H1 (cell line): ENCODE data around the gene ILDR2. TPM values are rescaled to one million over a fixed set of nuclear protein-coding genes. Genes with fewer than 3 reads are reported as not detected.

ENCODE experiments used
- CTCF ChIA-PET: fragments of 300-600 bp; sonication (Branson Sonifier 250); formaldehyde crosslinking; loops from one replicate; lab custom pipeline; 2021; ENCODE audit not compliant: partially characterized antibody; lab: Charles Lee
- POLR2A ChIA-PET: fragments of 300-600 bp; sonication (Branson Sonifier 250); formaldehyde crosslinking; loops from one replicate; lab custom pipeline; 2021; ENCODE audit warnings: inconsistent platforms; ENCODE audit not compliant: partially characterized antibody; lab: Charles Lee
- DNase-seq, 2 experiments: peaks; one replicate each; pipeline versions ENCODE4 v3.0.0 to v3.0.0-alpha.2; 2010 to 2022; ENCODE audit warnings: low spot score in 2 of 2, low read depth in 1 of 2, mixed read lengths in 1 of 2
- FAIRE-seq: peaks from 2 replicates; lab custom pipeline; 2011; peaks lifted over from hg19 to GRCh38; lab: Jason Lieb, UNC
- H2AFZ ChIP-seq: 2 replicates; pipeline ENCODE4 v1.8.1; 2012; ENCODE audit warnings: low read length, inconsistent platforms
- H2AK5ac ChIP-seq: 2 replicates; pipeline ENCODE4 v1.6.1; 2013; ENCODE audit warnings: low read depth, low read length
- H2BK120ac ChIP-seq: replicated peaks from 2 replicates; pipeline ENCODE3; 2013; ENCODE audit warnings: low read depth, low read length, inconsistent platforms
- H2BK12ac ChIP-seq: 2 replicates; pipeline ENCODE4 v1.6.1; 2013; ENCODE audit warnings: low read depth, low read length
- H2BK15ac ChIP-seq: 2 replicates; pipeline ENCODE4 v1.6.1; 2013; ENCODE audit warnings: low read length
- H2BK20ac ChIP-seq: 2 replicates; pipeline ENCODE4 v1.6.1; 2013; ENCODE audit warnings: low read length
- H2BK5ac ChIP-seq: 2 replicates; pipeline ENCODE4 v1.6.1; 2013; ENCODE audit warnings: low read depth, low read length
- H3K14ac ChIP-seq: 2 replicates; pipeline ENCODE4 v1.6.1; 2013; ENCODE audit warnings: inconsistent platforms; ENCODE audit not compliant: insufficient read length
- H3K18ac ChIP-seq: 2 replicates; pipeline ENCODE4 v1.6.1; 2013; ENCODE audit warnings: low read length; ENCODE audit errors: extremely low read depth
- H3K23ac ChIP-seq: 2 replicates; pipeline ENCODE4 v1.6.1; 2013; ENCODE audit warnings: inconsistent platforms; ENCODE audit not compliant: insufficient read length
- H3K23me2 ChIP-seq: 2 replicates; pipeline ENCODE4 v1.6.1; 2013; ENCODE audit warnings: low read depth, low read length
- H3K27ac ChIP-seq: 2 replicates; pipeline ENCODE4 v1.6.1; 2011; ENCODE audit warnings: low read depth, low read length, inconsistent platforms
- H3K27me3 ChIP-seq, 4 experiments: replicated peaks in 1 of 4; 1 replicate in 1 of 4; 2 replicates in 3 of 4; pipeline versions ENCODE4 v1.6.1 to v1.8.1; 2011 to 2013; ENCODE audit warnings: low read length in 3 of 4, mild to moderate bottlenecking in 3 of 4, inconsistent platforms in 2 of 4, mixed read lengths in 2 of 4, moderate library complexity in 1 of 4; ENCODE audit not compliant: control insufficient read depth in 3 of 4, insufficient read depth in 3 of 4; ENCODE audit errors: extremely low read depth in 1 of 4
- H3K36me3 ChIP-seq, 4 experiments: 2 replicates each; pipeline versions ENCODE4 v1.6.1 to v1.8.1; 2011 to 2013; ENCODE audit warnings: mild to moderate bottlenecking in 4 of 4, low read length in 3 of 4, moderate library complexity in 2 of 4, control low read depth in 1 of 4, inconsistent platforms in 1 of 4; ENCODE audit not compliant: insufficient read depth in 4 of 4, control insufficient read depth in 2 of 4
- H3K4ac ChIP-seq: replicated peaks from 2 replicates; pipeline ENCODE3; 2013; ENCODE audit warnings: low read length, low read depth, mixed read lengths, inconsistent platforms; ENCODE audit not compliant: insufficient read length
- H3K4me1 ChIP-seq, 4 experiments: replicated peaks in 1 of 4; 1 replicate in 1 of 4; 2 replicates in 3 of 4; pipeline versions ENCODE4 v1.6.1 to v1.8.1; 2011 to 2013; ENCODE audit warnings: low read length in 3 of 4, inconsistent platforms in 2 of 4, mixed read lengths in 1 of 4; ENCODE audit not compliant: insufficient read depth in 4 of 4, control insufficient read depth in 3 of 4
- H3K4me2 ChIP-seq, 2 experiments: 2 replicates each; pipeline versions ENCODE4 v1.6.1 to v1.8.1; 2011 to 2013; ENCODE audit warnings: low read depth in 2 of 2, low read length in 2 of 2, control low read depth in 1 of 2, inconsistent platforms in 1 of 2, mild to moderate bottlenecking in 1 of 2; ENCODE audit not compliant: insufficient read depth in 1 of 2
- H3K4me3 ChIP-seq, 4 experiments: fragments of 200-600, 300-600 bp in 1 of 4; sonication (generic), shearing (Covaris generic), sonication (Bioruptor Twin) in 1 of 4; 2 replicates each; pipeline versions ENCODE4 v1.5.1 to v1.8.1; 2011 to 2016; ENCODE audit warnings: low read length in 4 of 4, low read depth in 3 of 4, control low read depth in 2 of 4, inconsistent platforms in 2 of 4, mild to moderate bottlenecking in 2 of 4, mixed read lengths in 1 of 4, moderate library complexity in 1 of 4; ENCODE audit not compliant: insufficient read depth in 2 of 4; ENCODE audit errors: extremely low read depth in 1 of 4
- H3K56ac ChIP-seq: replicated peaks from 2 replicates; pipeline ENCODE3; 2013; ENCODE audit warnings: low read depth, mild to moderate bottlenecking, mixed read lengths, low read length, inconsistent platforms; ENCODE audit not compliant: insufficient read length
- H3K79me1 ChIP-seq: 2 replicates; pipeline ENCODE4 v1.6.1; 2013; ENCODE audit warnings: low read depth, low read length, control low read depth
- H3K79me2 ChIP-seq, 2 experiments: 2 replicates each; pipeline versions ENCODE4 v1.6.1 to v1.8.1; 2012 to 2013; ENCODE audit warnings: low read length in 2 of 2, mild to moderate bottlenecking in 2 of 2, inconsistent platforms in 1 of 2; ENCODE audit not compliant: insufficient read depth in 2 of 2, control insufficient read depth in 1 of 2
- H3K9ac ChIP-seq, 4 experiments: replicated peaks in 1 of 4; 1 replicate in 1 of 4; 2 replicates in 3 of 4; pipeline versions ENCODE4 v1.6.1 to v1.8.1; 2011 to 2013; ENCODE audit warnings: low read depth in 3 of 4, low read length in 3 of 4, control low read depth in 2 of 4, mild to moderate bottlenecking in 2 of 4, moderate library complexity in 2 of 4, inconsistent platforms in 1 of 4; ENCODE audit errors: extremely low read depth in 1 of 4
- H3K9me3 ChIP-seq, 2 experiments: 2 replicates each; pipeline versions ENCODE4 v1.6.1 to v1.8.1; 2012 to 2013; ENCODE audit warnings: mild to moderate bottlenecking in 2 of 2, moderate library complexity in 2 of 2, control low read depth in 1 of 2, inconsistent platforms in 1 of 2, low read depth in 1 of 2, low read length in 1 of 2, mixed read lengths in 1 of 2; ENCODE audit not compliant: insufficient read depth in 2 of 2
- H4K20me1 ChIP-seq, 2 experiments: replicated peaks in 1 of 2; 2 replicates each; pipeline versions ENCODE3 to v1.8.1; 2011 to 2013; ENCODE audit warnings: inconsistent platforms in 2 of 2, low read length in 2 of 2, mild to moderate bottlenecking in 1 of 2; ENCODE audit not compliant: insufficient read depth in 2 of 2, control insufficient read depth in 1 of 2
- H4K5ac ChIP-seq: 2 replicates; pipeline ENCODE4 v1.6.1; 2013; ENCODE audit warnings: low read length, low read depth, mixed read lengths, inconsistent platforms; ENCODE audit not compliant: insufficient read length
- H4K8ac ChIP-seq: 2 replicates; pipeline ENCODE4 v1.8.0; 2013; ENCODE audit warnings: mild to moderate bottlenecking, moderate library complexity, low read length, inconsistent platforms; ENCODE audit not compliant: insufficient read depth; ENCODE audit errors: extremely low read depth
- H4K91ac ChIP-seq: replicated peaks from 2 replicates; pipeline ENCODE3; 2013; ENCODE audit warnings: low read length, mixed read lengths, inconsistent platforms; ENCODE audit not compliant: insufficient read length
- CTCF ChIP-seq, 3 experiments: IDR thresholded peaks; 1 replicate in 2 of 3; 2 replicates in 1 of 3; pipeline versions ENCODE4 v1.5.1 to v1.6.1; 2011; ENCODE audit warnings: low read length in 3 of 3, mild to moderate bottlenecking in 3 of 3, inconsistent platforms in 2 of 3, low read depth in 1 of 3, moderate library complexity in 1 of 3; ENCODE audit not compliant: insufficient read depth in 1 of 3; ENCODE audit errors: control extremely low read depth in 1 of 3
- FOSL1 ChIP-seq: IDR thresholded peaks from 2 replicates; pipeline ENCODE4 v1.6.1; 2011; ENCODE audit warnings: mild to moderate bottlenecking, low read depth, low read length, moderate library complexity; ENCODE audit not compliant: insufficient read depth
- HDAC6 ChIP-seq: IDR thresholded peaks from one replicate; pipeline ENCODE4 v1.7.1; 2012; ENCODE audit warnings: low read depth, mild to moderate bottlenecking, inconsistent platforms, low read length, moderate library complexity
- SAP30 ChIP-seq: fragments of 300-600 bp; sonication (generic); IDR thresholded peaks from 2 replicates; pipeline ENCODE4 v1.7.1; 2012; ENCODE audit warnings: low read length, moderate library complexity, mild to moderate bottlenecking, inconsistent platforms; ENCODE audit not compliant: insufficient read depth, insufficient replicate concordance
- TAF1 ChIP-seq: IDR thresholded peaks from 2 replicates; pipeline ENCODE4 v1.6.1; 2011; ENCODE audit warnings: mild to moderate bottlenecking, low read depth, low read length
- TCF12 ChIP-seq: IDR thresholded peaks from 2 replicates; pipeline ENCODE4 v1.6.1; 2011; ENCODE audit warnings: low read depth, mild to moderate bottlenecking, low read length
- WGBS, 2 experiments: shearing (Covaris generic) in 1 of 2; methylation state at CpG; one replicate each; pipeline versions ENCODE4 v1.1.6 to v1.1.7; 2013 to 2015; ENCODE audit warnings: low lambda C conversion rate in 2 of 2, mixed read lengths in 2 of 2, inconsistent platforms in 1 of 2, low coverage in 1 of 2, missing lambda C conversion rate in 1 of 2; ENCODE audit not compliant: insufficient replicate concordance in 2 of 2, insufficient coverage in 1 of 2, insufficient read length in 1 of 2; ENCODE audit errors: extremely low coverage in 1 of 2, missing lambda C conversion rate in 1 of 2; 5-methylcytosine and 5-hydroxymethylcytosine counted together
- polyA plus RNA-seq, 7 experiments: library from polyadenylated mRNA; depleted of rRNA in 3 of 7; stranded (reverse) in 5 of 7; unstranded in 2 of 7; fragments of >200 nt in 5 of 7; fragments of 200-250 nt in 2 of 7; gene quantifications; 1 replicate in 5 of 7; 2 replicates in 1 of 7; 4 replicates in 1 of 7; pipeline versions ENCODE4 v1.2.1 to v1.2.3, GENCODE V29; 2011 to 2013; ENCODE audit warnings: missing spikeins in 2 of 7, mixed read lengths in 2 of 7
- total RNA-seq: library from RNA; stranded (reverse); fragmentation: NEBNext Ultra II Directional; extraction: Animal tissue kit (Norgen Biotek cat#: 25700); gene quantifications from 2 replicates; pipeline ENCODE4 v1.2.1, GENCODE V29; 2021

ILDR2 gene
- total and polyA plus RNA-seq, 2 of the 8 experiments (the other 6 are each of a cell fraction or from before 2014, with no cell fraction given), result 0.85 to 0.86 TPM

GRCh38 chr1:166902279-166902678, 73.1 kb downstream of the ILDR2 start:
- CTCF ChIA-PET, result interaction anchor here (0.7 to 23.8 kb wide), 4 partner anchors 10 to 156 kb away, joined by 3 to 874 read pairs (median 4); no protein-coding TSS in a partner anchor
- Histone ChIP-seq H3K4ac (no peak overlapping the region), H4K5ac (no peak overlapping the region), H3K27me3 (no peaks in the 10 kb centered on the region; a peak in 1 of 7 replicates), H3K9ac (no peak overlapping the region), H3K79me2 (no peaks in the 10 kb centered on the region), H3K4me1 (no peaks in the 10 kb centered on the region; a peak in 1 of 7 replicates), H3K18ac (no peak overlapping the region), H2BK120ac (no peak overlapping the region), H2AK5ac (no peak overlapping the region), H4K91ac (no peak overlapping the region), H2AFZ (no peak overlapping the region), H4K8ac (no peak overlapping the region), H2BK15ac (no peak overlapping the region), H3K27ac (no peak overlapping the region), H2BK12ac (no peak overlapping the region), H3K23me2 (no peaks in the 10 kb centered on the region), H3K4me3 (no peak overlapping the region), H2BK20ac (no peak overlapping the region), H3K14ac (no peak overlapping the region), H3K4me2 (no peak overlapping the region), H3K79me1 (no peaks in the 10 kb centered on the region), H3K36me3 (no peaks in the 10 kb centered on the region), H2BK5ac (no peak overlapping the region), H4K20me1 (no peaks in the 10 kb centered on the region), H3K56ac (no peak overlapping the region), H3K23ac (no peak overlapping the region), H3K9me3 (peaks cover 11 to 12% of the 10 kb centered on the region in 2 experiments)
- 90% methylated on average over 1 of the region's 1 CpG; no CpG with 5 or more reads in 1 of the 2 experiments for WGBS, 2 experiments
- DNase-seq (no peak), FAIRE-seq (no peak)
- TF ChIP-seq TAF1 (no peak), FOSL1 (no peak), HDAC6 (no peak), SAP30 (no peak), TCF12 (no peak), CTCF (IDR thresholded peaks at IDR 0.05; ENCODE audit: control extremely low read depth in 1 of 3, insufficient read depth in 1 of 3, low read depth in 1 of 3, low read length in 3 of 3) (no peak)
- POLR2A ChIA-PET, result no interaction called here
